Esophagus muscularis mucosa (tissue), 4 donors: Measurements from ENCODE around the gene MIER3. TPM values are rescaled to one million over a fixed set of nuclear protein-coding genes. Genes with fewer than 3 reads are reported as not detected.

ENCODE experiments used
- DNase-seq: peaks from one replicate; pipeline ENCODE4 v3.0.0-alpha.2; 2017; ENCODE audit errors: extremely low spot score
- H3K27ac ChIP-seq, 4 donors: fragments of 200-600 bp; sonication (generic); replicated peaks in 1 of 4; 1 replicate in 3 of 4; 2 replicates in 1 of 4; pipeline ENCODE4 v1.5.1; 2016 to 2019; ENCODE audit warnings: mild to moderate bottlenecking in 1 of 4
- H3K27me3 ChIP-seq, 4 donors: fragments of 200-600 bp; sonication (generic); one replicate each; pipeline versions ENCODE4 v1.5.1 to v1.6.0; 2016 to 2019
- H3K36me3 ChIP-seq, 4 donors: fragments of 200-600 bp; sonication (generic); one replicate each; pipeline ENCODE4 v1.5.1; 2016 to 2019
- H3K4me1 ChIP-seq, 4 donors: fragments of 200-600 bp; sonication (generic); one replicate each; pipeline ENCODE4 v1.5.1; 2016 to 2019
- H3K4me3 ChIP-seq, 4 donors: fragments of 200-600 bp; sonication (generic); 1 replicate in 2 of 4; 2 replicates in 2 of 4; pipeline ENCODE4 v1.5.1; 2016 to 2019; ENCODE audit warnings: mild to moderate bottlenecking in 4 of 4, moderate library complexity in 1 of 4
- H3K9me3 ChIP-seq, 4 donors: fragments of 200-600 bp; sonication (generic); 1 replicate in 3 of 4; 2 replicates in 1 of 4; pipeline ENCODE4 v1.5.1; 2016 to 2019
- EP300 ChIP-seq: sonication (generic); formaldehyde crosslinking; IDR thresholded peaks from one replicate; pipeline ENCODE4 v1.6.1; 2017; ENCODE audit warnings: antibody characterized with exemption
- POLR2A ChIP-seq: fragments of 450-650 bp; IDR thresholded peaks from one replicate; pipeline ENCODE4 v1.6.1; 2017; ENCODE audit warnings: antibody characterized with exemption, moderate library complexity, mild to moderate bottlenecking, low read depth
- POLR2AphosphoS5 ChIP-seq, 2 donors: sonication (generic); formaldehyde crosslinking; IDR thresholded peaks; one replicate each; pipeline ENCODE4 v1.6.1; 2017; ENCODE audit warnings: antibody characterized with exemption in 2 of 2
- WGBS: methylation state at CpG from one replicate; pipeline ENCODE4 v1.1.5; 2018; 5-methylcytosine and 5-hydroxymethylcytosine counted together
- intact Hi-C: fragments of 100-400 bp; cut with DNase I; formaldehyde crosslinking; loops from one replicate; pipeline ENCODE4 v1.15.1; 2023
- total RNA-seq, 4 donors: library from RNA; depleted of rRNA; stranded (reverse); fragments of >200 nt; gene quantifications; one replicate each; pipeline versions ENCODE4 v1.1.0 to v1.2.1, GENCODE V29; 2016
- TF ChIP-seq, protein P1 (sequence below), 3 experiments: fragments of 200-600 bp in 2 of 3; fragments of 450-650 bp in 1 of 3; sonication (generic) in 2 of 3; IDR thresholded peaks; one replicate each; pipeline ENCODE4 v1.5.1; 2017 to 2019; ENCODE audit warnings: antibody characterized with exemption in 3 of 3, mild to moderate bottlenecking in 2 of 3, moderate library complexity in 1 of 3

Gene MIER3
- total RNA-seq, 4 donors from 2014 or later, result 11.1 to 16.2 (median 13.0) TPM

- no peak for TF ChIP-seq EP300
- TF ChIP-seq POLR2AphosphoS5 (IDR thresholded peaks at IDR 0.05), result no peak
- TF ChIP-seq, protein P1, sequence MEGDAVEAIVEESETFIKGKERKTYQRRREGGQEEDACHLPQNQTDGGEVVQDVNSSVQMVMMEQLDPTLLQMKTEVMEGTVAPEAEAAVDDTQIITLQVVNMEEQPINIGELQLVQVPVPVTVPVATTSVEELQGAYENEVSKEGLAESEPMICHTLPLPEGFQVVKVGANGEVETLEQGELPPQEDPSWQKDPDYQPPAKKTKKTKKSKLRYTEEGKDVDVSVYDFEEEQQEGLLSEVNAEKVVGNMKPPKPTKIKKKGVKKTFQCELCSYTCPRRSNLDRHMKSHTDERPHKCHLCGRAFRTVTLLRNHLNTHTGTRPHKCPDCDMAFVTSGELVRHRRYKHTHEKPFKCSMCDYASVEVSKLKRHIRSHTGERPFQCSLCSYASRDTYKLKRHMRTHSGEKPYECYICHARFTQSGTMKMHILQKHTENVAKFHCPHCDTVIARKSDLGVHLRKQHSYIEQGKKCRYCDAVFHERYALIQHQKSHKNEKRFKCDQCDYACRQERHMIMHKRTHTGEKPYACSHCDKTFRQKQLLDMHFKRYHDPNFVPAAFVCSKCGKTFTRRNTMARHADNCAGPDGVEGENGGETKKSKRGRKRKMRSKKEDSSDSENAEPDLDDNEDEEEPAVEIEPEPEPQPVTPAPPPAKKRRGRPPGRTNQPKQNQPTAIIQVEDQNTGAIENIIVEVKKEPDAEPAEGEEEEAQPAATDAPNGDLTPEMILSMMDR (IDR thresholded peaks at IDR 0.05), result no peak
- no peak for TF ChIP-seq POLR2A
Observed at GRCh38 chr5:56987171-56987570, 35.2 kb upstream of the MIER3 start.

DNA sequence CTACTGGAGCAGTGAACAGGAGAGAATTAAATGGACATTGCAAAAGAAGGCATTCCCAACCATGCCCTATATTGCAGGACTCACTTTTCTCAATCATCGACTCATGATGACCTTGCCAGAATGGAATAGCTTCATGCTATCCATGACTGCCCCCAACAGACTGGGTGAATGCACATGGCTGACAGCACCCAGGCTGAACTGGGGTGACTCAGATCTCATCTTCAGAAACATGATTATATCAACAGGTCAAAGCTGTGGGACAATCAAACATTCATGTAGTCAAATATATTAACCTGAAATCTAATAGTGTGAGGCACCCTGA is 34.7 kb upstream of the MIER3 start:
- intact Hi-C loops, result no loop called here

More at GRCh38 chr5:56987171-56987570, 35.2 kb upstream of the MIER3 start:
- Histone ChIP-seq H3K4me3 (no peak overlapping the region), H3K27ac (no peak overlapping the region), H3K36me3 (no peaks in the 10 kb centered on the region), H3K4me1 (no peaks in the 10 kb centered on the region), H3K27me3 (no peaks in the 10 kb centered on the region), H3K9me3 (no peaks in the 10 kb centered on the region)
- WGBS, result 93% methylated on average over 4 of the region's 4 CpGs
- DNase-seq, result no peak
- intact Hi-C loops, result no loop called here

DNA sequence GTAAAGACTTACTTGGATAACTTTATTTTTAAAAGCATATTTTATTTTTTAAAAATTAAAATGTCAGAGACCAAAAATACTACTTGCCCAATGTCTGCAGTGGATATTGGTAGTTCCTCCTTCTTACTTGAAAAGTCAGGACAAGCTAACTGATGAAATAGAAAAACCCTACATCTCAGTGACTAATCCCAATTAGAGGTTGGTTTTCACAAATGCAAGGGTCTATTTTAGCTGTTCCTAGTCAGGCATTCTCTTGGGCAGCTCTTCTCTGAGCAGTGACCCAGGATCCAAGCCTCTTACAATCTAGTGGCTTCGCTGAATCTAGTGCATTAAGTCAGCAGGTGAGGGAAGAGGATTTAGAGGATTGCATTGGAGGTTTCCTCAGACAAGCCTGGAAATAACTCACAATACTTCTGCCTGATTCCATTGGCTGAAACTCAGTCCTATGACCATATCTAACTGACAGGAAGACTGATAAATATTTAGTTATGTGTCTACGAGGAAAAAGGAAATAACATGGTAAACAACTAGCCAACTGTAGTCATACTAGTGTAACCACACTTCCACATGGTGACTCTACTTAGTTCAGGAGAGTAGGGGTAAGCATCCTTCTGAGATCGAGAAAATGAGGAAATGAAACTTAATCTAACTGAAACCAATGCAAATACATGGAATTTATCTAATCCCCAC is 34.2 kb upstream of the MIER3 start:
- Histone ChIP-seq H3K4me3 (no peak overlapping the region), H3K27me3 (no peaks in the 10 kb centered on the region), H3K27ac (no peak overlapping the region), H3K4me1 (no peaks in the 10 kb centered on the region), H3K9me3 (no peaks in the 10 kb centered on the region), H3K36me3 (no peaks in the 10 kb centered on the region)
- TF ChIP-seq POLR2AphosphoS5 (IDR thresholded peaks at IDR 0.05), result no peak
- TF ChIP-seq, protein P1 (IDR thresholded peaks at IDR 0.05), result no peak
- no peak for TF ChIP-seq EP300
- no peak for TF ChIP-seq POLR2A
- no peak for DNase-seq
- WGBS, result 60% methylated on average over 3 of the region's 3 CpGs
- intact Hi-C loops, result no loop called here

More for the DNA sequence above, 34.7 kb upstream of the MIER3 start:
- WGBS, result 69% methylated on average over 1 of the region's 1 CpG
- Histone ChIP-seq H3K27ac (no peak overlapping the region), H3K4me1 (no peaks in the 10 kb centered on the region), H3K27me3 (no peaks in the 10 kb centered on the region), H3K36me3 (no peaks in the 10 kb centered on the region), H3K9me3 (no peaks in the 10 kb centered on the region), H3K4me3 (no peak overlapping the region)
- DNase-seq, result no peak
- TF ChIP-seq POLR2AphosphoS5 (IDR thresholded peaks at IDR 0.05) (no peak), EP300 (no peak), POLR2A (no peak)
- TF ChIP-seq, protein P1 (IDR thresholded peaks at IDR 0.05), result no peak

DNA sequence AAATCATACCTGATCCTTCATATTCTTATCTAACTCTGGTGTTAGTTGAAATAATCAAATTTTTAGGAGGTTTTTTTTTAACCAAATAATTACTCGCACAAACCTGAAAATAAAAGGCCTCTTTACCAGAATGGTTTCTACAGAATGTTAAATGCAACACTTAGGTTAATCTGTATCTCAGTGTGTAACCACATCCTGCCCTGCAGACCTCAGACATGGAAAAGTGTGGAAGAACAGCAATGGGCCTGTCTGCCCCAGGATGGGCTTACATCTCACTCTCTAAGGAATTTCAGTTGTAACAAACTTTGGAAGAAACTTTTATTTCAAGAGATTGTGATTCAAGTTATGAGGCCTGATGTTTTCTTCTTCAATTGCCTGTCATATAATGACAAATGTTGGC is 32.5 kb upstream of the MIER3 start:
- intact Hi-C loops, result no loop called here
- no peak for DNase-seq
- Histone ChIP-seq H3K27ac (no peak overlapping the region), H3K9me3 (no peaks in the 10 kb centered on the region), H3K27me3 (no peaks in the 10 kb centered on the region), H3K4me1 (no peaks in the 10 kb centered on the region), H3K4me3 (no peak overlapping the region), H3K36me3 (no peaks in the 10 kb centered on the region)
- TF ChIP-seq, protein P1 (IDR thresholded peaks at IDR 0.05), result no peak
- TF ChIP-seq POLR2A, result no peak
- 85% methylated on average over 1 of the region's 1 CpG for WGBS
